Gastroesophageal sphincter (tissue), 3 donors: ENCODE data around the gene TUFM.

ENCODE experiments used
- EP300 ChIP-seq: sonication (generic); formaldehyde crosslinking; IDR thresholded peaks from one replicate; pipeline ENCODE4 v1.6.1; 2017; ENCODE audit warnings: antibody characterized with exemption, mild to moderate bottlenecking
- POLR2A ChIP-seq, 2 donors: fragments of 450-650 bp; IDR thresholded peaks; one replicate each; pipeline ENCODE4 v1.6.1; 2017; ENCODE audit warnings: antibody characterized with exemption in 2 of 2, mild to moderate bottlenecking in 2 of 2, moderate library complexity in 1 of 2
- TF ChIP-seq, protein P1 (sequence below), 4 experiments: fragments of 200-600 bp in 2 of 4; fragments of 450-650 bp in 2 of 4; sonication (generic) in 1 of 4; IDR thresholded peaks; one replicate each; pipeline ENCODE4 v1.5.1; 2017 to 2019; ENCODE audit warnings: antibody characterized with exemption in 4 of 4, mild to moderate bottlenecking in 2 of 4, moderate library complexity in 2 of 4

DNA sequence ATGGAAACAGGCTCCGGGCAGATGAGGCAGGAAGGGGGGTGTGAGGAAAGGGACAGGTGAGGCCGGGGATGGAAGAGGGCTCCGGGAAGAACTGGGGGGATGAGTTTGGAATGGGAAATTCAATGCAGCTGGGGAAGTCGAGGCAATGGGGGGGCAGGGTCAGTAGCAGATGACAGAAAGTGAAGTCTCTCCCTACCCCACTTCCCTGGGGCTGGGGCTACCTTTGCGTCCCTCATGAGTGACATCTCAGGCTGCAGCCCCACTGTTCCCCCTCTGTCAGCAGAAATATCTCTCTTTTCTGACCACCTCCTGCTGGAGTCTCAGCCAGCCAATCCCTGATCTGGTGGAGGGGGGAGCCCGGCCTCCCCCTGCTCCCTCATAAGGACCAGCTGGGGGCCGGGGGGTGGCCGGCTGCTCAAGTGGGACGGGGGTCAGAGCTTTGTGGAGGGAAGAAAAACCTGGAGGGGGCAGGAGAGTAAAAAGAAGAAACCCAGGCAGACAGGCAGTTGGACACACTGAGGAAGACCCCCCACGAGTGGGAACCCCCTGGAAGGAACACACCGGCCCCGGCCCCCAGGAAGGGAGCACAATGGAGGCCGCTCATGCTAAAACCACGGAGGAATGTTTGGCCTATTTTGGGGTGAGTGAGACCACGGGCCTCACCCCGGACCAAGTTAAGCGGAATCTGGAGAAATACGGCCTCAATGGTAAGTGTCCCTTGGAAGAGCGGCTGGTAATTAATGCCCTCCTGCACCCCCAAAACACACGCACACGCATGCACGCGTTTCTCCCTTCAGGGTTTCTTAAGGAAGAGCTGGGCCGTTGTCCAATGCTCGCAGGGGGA, 32.2 kb upstream of the TUFM start, which contains the start of gene ATP2A1:
- TF ChIP-seq POLR2A (IDR thresholded peaks at IDR 0.05) (no peak), EP300 (no peak)
- TF ChIP-seq, protein P1, sequence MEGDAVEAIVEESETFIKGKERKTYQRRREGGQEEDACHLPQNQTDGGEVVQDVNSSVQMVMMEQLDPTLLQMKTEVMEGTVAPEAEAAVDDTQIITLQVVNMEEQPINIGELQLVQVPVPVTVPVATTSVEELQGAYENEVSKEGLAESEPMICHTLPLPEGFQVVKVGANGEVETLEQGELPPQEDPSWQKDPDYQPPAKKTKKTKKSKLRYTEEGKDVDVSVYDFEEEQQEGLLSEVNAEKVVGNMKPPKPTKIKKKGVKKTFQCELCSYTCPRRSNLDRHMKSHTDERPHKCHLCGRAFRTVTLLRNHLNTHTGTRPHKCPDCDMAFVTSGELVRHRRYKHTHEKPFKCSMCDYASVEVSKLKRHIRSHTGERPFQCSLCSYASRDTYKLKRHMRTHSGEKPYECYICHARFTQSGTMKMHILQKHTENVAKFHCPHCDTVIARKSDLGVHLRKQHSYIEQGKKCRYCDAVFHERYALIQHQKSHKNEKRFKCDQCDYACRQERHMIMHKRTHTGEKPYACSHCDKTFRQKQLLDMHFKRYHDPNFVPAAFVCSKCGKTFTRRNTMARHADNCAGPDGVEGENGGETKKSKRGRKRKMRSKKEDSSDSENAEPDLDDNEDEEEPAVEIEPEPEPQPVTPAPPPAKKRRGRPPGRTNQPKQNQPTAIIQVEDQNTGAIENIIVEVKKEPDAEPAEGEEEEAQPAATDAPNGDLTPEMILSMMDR (IDR thresholded peaks at IDR 0.05), result no peak
